K562 (cell line): ENCODE measurements around the gene CS. TPM values are rescaled to one million over a fixed set of nuclear protein-coding genes. Genes with fewer than 3 reads are reported as not detected.
A peak's percentile ranks its signal among the peaks of the same experiment; 100 is the strongest.

ENCODE experiments used
- CBFA2T3 ChIP-seq: fragments of 450-650 bp; IDR thresholded peaks from 2 replicates; pipeline ENCODE4 v1.6.1; 2017
- CEBPG ChIP-seq, 3 experiments: fragments of 200-800 bp in 1 of 3; sonication (Bioruptor generic) in 1 of 3; sonication (generic) in 1 of 3; formaldehyde crosslinking in 1 of 3; IDR thresholded peaks in 2 of 3; conservative IDR thresholded peaks in 1 of 3; 2 replicates each; pipeline versions ENCODE4 v1.6.1 to v1.8.0; 2016 to 2022; ENCODE audit warnings: missing compliant biosample characterization in 2 of 3, missing genetic modification characterization in 2 of 3, mild to moderate bottlenecking in 1 of 3, missing genetic modification reagents in 1 of 3
- CTBP1 ChIP-seq: fragments of 450-650 bp; IDR thresholded peaks from 2 replicates; pipeline ENCODE4 v1.6.1; 2016; ENCODE audit warnings: borderline replicate concordance
- EHMT2 ChIP-seq: fragments of 450-650 bp; IDR thresholded peaks from 2 replicates; pipeline ENCODE4 v1.6.1; 2018; ENCODE audit warnings: antibody characterized with exemption
- GATAD2A ChIP-seq: fragments of 450-650 bp; IDR thresholded peaks from 2 replicates; pipeline ENCODE4 v1.6.1; 2017
- GTF2F1 ChIP-seq: IDR thresholded peaks from 2 replicates; pipeline ENCODE4 v1.6.1; 2011; ENCODE audit warnings: low read depth, low read length, improper control_type of control experiment
- HINFP ChIP-seq: fragments of 450-650 bp; conservative IDR thresholded peaks from 2 replicates; pipeline ENCODE4 v1.6.1; 2016; ENCODE audit warnings: missing genetic modification characterization, low read depth, mild to moderate bottlenecking, control low read depth, missing compliant biosample characterization
- KAT7 ChIP-seq: sonication (generic); formaldehyde crosslinking; IDR thresholded peaks from 2 replicates; pipeline ENCODE4 v1.8.0; 2022; ENCODE audit warnings: missing genetic modification reagents, mild to moderate bottlenecking, borderline replicate concordance
- KLF1 ChIP-seq: fragments of 450-650 bp; IDR thresholded peaks from 2 replicates; pipeline ENCODE4 v1.6.1; 2016; ENCODE audit warnings: missing genetic modification characterization, missing compliant biosample characterization
- MEF2D ChIP-seq: conservative IDR thresholded peaks from 2 replicates; pipeline ENCODE4 v1.6.1; 2016; ENCODE audit warnings: low read depth, missing genetic modification characterization, missing compliant biosample characterization
- NR2C2 ChIP-seq, 2 experiments: fragments of 200-800 bp in 1 of 2; sonication (Bioruptor generic) in 1 of 2; sonication (generic) in 1 of 2; formaldehyde crosslinking in 1 of 2; IDR thresholded peaks; 2 replicates each; pipeline versions ENCODE4 v1.6.1 to v1.8.0; 2016 to 2022; ENCODE audit warnings: mild to moderate bottlenecking in 1 of 2, missing compliant biosample characterization in 1 of 2, missing genetic modification characterization in 1 of 2, missing genetic modification reagents in 1 of 2
- PHF21A ChIP-seq: fragments of 450-650 bp; IDR thresholded peaks from 2 replicates; pipeline ENCODE4 v1.6.1; 2017; ENCODE audit warnings: low read depth, borderline replicate concordance
- PHTF2 ChIP-seq: fragments of 250-450 bp; sonication (Bioruptor Pico); IDR thresholded peaks from 2 replicates; pipeline ENCODE4 v1.5.0; 2021; ENCODE audit warnings: mild to moderate bottlenecking
- POLR2G ChIP-seq: fragments of 200-400 bp; formaldehyde crosslinking; IDR thresholded peaks from 2 replicates; pipeline ENCODE4 v1.6.1; 2017; ENCODE audit warnings: low read depth, mild to moderate bottlenecking, antibody characterized with exemption, low read length, moderate library complexity
- SLC30A9 ChIP-seq: fragments of 250-450 bp; sonication (Bioruptor Pico); IDR thresholded peaks from 2 replicates; pipeline ENCODE4 v1.8.0; 2022; ENCODE audit warnings: mild to moderate bottlenecking, moderate library complexity
- SMC3 ChIP-seq: conservative IDR thresholded peaks from 2 replicates; pipeline ENCODE4 v1.6.1; 2011; ENCODE audit warnings: low read depth, low read length, improper control_type of control experiment; ENCODE audit not compliant: insufficient read depth
- SNIP1 ChIP-seq: fragments of 450-650 bp; IDR thresholded peaks from 2 replicates; pipeline ENCODE4 v1.7.1; 2017; ENCODE audit warnings: low read depth, mild to moderate bottlenecking
- STAT5B ChIP-seq: fragments of 250-450 bp; sonication (Bioruptor Pico); IDR thresholded peaks from 2 replicates; pipeline ENCODE4 v1.8.0; 2021; ENCODE audit warnings: mild to moderate bottlenecking, inconsistent platforms
- TAF9B ChIP-seq: fragments of 450-650 bp; IDR thresholded peaks from 2 replicates; pipeline ENCODE4 v1.6.1; 2018; ENCODE audit warnings: mild to moderate bottlenecking; ENCODE audit not compliant: partially characterized antibody
- TBP ChIP-seq: optimal IDR thresholded peaks from 2 replicates; pipeline ENCODE3; 2011; ENCODE audit warnings: low read depth, low read length, improper control_type of control experiment
- XRCC4 ChIP-seq: IDR thresholded peaks from one replicate; pipeline ENCODE4 v1.6.1; 2011; ENCODE audit not compliant: insufficient read depth, insufficient read length; ENCODE audit errors: extremely low read depth
- ZBTB2 ChIP-seq: fragments of 450-650 bp; IDR thresholded peaks from 2 replicates; pipeline ENCODE4 v1.6.1; 2016; ENCODE audit warnings: antibody characterized with exemption
- ZBTB33 ChIP-seq: sonication (generic); formaldehyde crosslinking; IDR thresholded peaks from 2 replicates; pipeline ENCODE4 v1.8.1; 2023; ENCODE audit warnings: mild to moderate bottlenecking, missing genetic modification reagents
- polyA plus RNA-seq, 8 experiments: library from polyadenylated mRNA; depleted of rRNA in 4 of 8; stranded (reverse) in 5 of 8; unstranded in 3 of 8; fragments of >200 nt; fragmentation: Nextera tagmentation in 2 of 8; fragmentation: Illumina TruSeq in 1 of 8; extraction: Ambion mirVana in 2 of 8; extraction: Trizol in 1 of 8; gene quantifications; 2 replicates each; pipeline versions ENCODE4 v1.2.1 to v1.2.3, GENCODE V29; 2011 to 2014; ENCODE audit warnings: inconsistent platforms in 1 of 8, missing spikeins in 1 of 8
- total RNA-seq, 7 experiments: library from RNA; depleted of rRNA in 6 of 7; stranded (reverse); fragments of >200 nt in 6 of 7; fragmentation: Illumina TruSeq in 2 of 7; extraction: Trizol in 2 of 7; gene quantifications; 2 replicates each; pipeline versions ENCODE4 v1.2.1 to v1.2.3, GENCODE V29; 2011 to 2021; ENCODE audit warnings: low replicate concordance in 1 of 7

CS gene
- total and polyA plus RNA-seq, 9 of the 15 experiments (the other 6 are each of a cell fraction or from before 2014, with no cell fraction given) = 99.9 to 390 (median 149) TPM

- TF ChIP-seq MEF2D (peak; percentile 67), PHF21A (no peak), ZBTB2 (peak; percentile 54; the same call in 1 of the 2 replicates), HINFP (0 out of 2 replicates have a peak, but pooled peaks have one; percentile 20), SNIP1 (no peak), SLC30A9 (CRISPR knock-in tag) (no peak), CBFA2T3 (0 out of 2 replicates have a peak, but pooled peaks have one; percentile 14), PHTF2 (CRISPR knock-in tag) (no peak), KAT7 (CRISPR knock-in tag) (no peak), ZBTB33 (no peak), POLR2G (peak; percentile 51), GTF2F1 (0 out of 2 replicates have a peak, but pooled peaks have one; percentile 35), EHMT2 (no peak; the same call in 1 of the 2 replicates), STAT5B (CRISPR knock-in tag) (no peak), NR2C2 (CRISPR knock-in tag; IDR thresholded peaks at IDR 0.05) (peak; percentile 83), NR2C2 (tag; IDR thresholded peaks at IDR 0.05) (peak; percentile 97), XRCC4 (no peak), KLF1 (tag) (no peak), CTBP1 (peak; percentile 81; the same call in 1 of the 2 replicates), TBP (peak; percentile 74), TAF9B (peak; percentile 84), GATAD2A (no peak), CEBPG (CRISPR knock-in tag; IDR thresholded peaks at IDR 0.05) (peak; percentile 93), CEBPG (tag; conservative IDR thresholded peaks at IDR 0.05 in 1 of 2, IDR thresholded peaks at IDR 0.05 in 1 of 2) (no peak; a peak in 1 of 4 replicates), SMC3 (no peak)
Measured at GRCh38 chr12:56336361-56337167, 36.4 kb upstream of the CS start (continued).
